ENCODE results near the gene PIGV.

GRCh38 chr1:26787381-26787705 lies 407 bp upstream of the PIGV start:
- TF ChIP-seq EZH2 (IDR thresholded peaks at IDR 0.05; ENCODE audit: insufficient read depth, poor library complexity, severe bottlenecking) = no peak
- no peak for TF ChIP-seq EZH2phosphoT487 (IDR thresholded peaks at IDR 0.05; ENCODE audit: insufficient read depth, low read depth)
